GM12878 (cell line): ENCODE data around the gene KLF18. TPM values are rescaled to one million over a fixed set of nuclear protein-coding genes. Genes with fewer than 3 reads are reported as not detected.

Experiments used
- ATAC-seq: fragments of 200-7000 bp; cut with Tn5 transposase; 3 replicates; pipeline ENCODE4 v1.9.1; 2020; ENCODE audit warnings: mild to moderate bottlenecking, moderate library complexity
- BruUV-seq: library from RNA; stranded (reverse); fragments of 400-500 nt; replicated peaks from 2 replicates; lab custom pipeline; 2021; lab: Mats Ljungman, UMichigan
- CTCF ChIA-PET: fragments of 300-600 bp; sonication (Branson Sonifier 250); formaldehyde crosslinking; extraction: SDS; loops from one replicate; lab custom pipeline; 2021; ENCODE audit warnings: inconsistent platforms; lab: Yijun Ruan, JAX
- POLR2A ChIA-PET: fragments of 350-600 bp; formaldehyde crosslinking; extraction: SDS; loops from one replicate; lab custom pipeline; 2021; ENCODE audit warnings: inconsistent platforms; lab: Charles Lee
- RAD21 ChIA-PET: fragments of 300-600 bp; sonication (Branson Sonifier 250); formaldehyde crosslinking; loops from one replicate; lab custom pipeline; 2023; ENCODE audit warnings: antibody characterized with exemption; ENCODE audit not compliant: unreplicated experiment; lab: Charles Lee
- SMC1A ChIA-PET: fragments of 300-600 bp; sonication (Branson Sonifier 250); formaldehyde crosslinking; loops from one replicate; lab custom pipeline; 2023; ENCODE audit not compliant: unreplicated experiment, uncharacterized antibody; lab: Charles Lee
- DNase-seq: peaks from one replicate; pipeline ENCODE4 v3.0.0-alpha.2; 2011; ENCODE audit warnings: low read depth, low spot score
- FAIRE-seq: peaks from 3 replicates; lab custom pipeline; 2011; peaks lifted over from hg19 to GRCh38; lab: Jason Lieb, UNC
- H2AFZ ChIP-seq: 2 replicates; pipeline ENCODE4 v1.6.0; 2011; ENCODE audit warnings: low read depth, low read length, control low read depth; ENCODE audit not compliant: control insufficient read depth
- H3K27ac ChIP-seq: 2 replicates; pipeline ENCODE4 v1.5.1; 2011; ENCODE audit warnings: control low read depth; ENCODE audit not compliant: control insufficient read depth, insufficient read depth
- H3K27me3 ChIP-seq, 2 experiments: replicated peaks in 1 of 2; 2 replicates each; pipeline versions ENCODE4 v1.6.0 to v1.6.1; 2011; ENCODE audit warnings: low read length in 1 of 2; ENCODE audit not compliant: control insufficient read depth in 2 of 2, insufficient read depth in 2 of 2
- H3K36me3 ChIP-seq, 2 experiments: 2 replicates each; pipeline ENCODE4 v1.5.1; 2011; ENCODE audit warnings: low read length in 1 of 2; ENCODE audit not compliant: control insufficient read depth in 2 of 2, insufficient read depth in 2 of 2
- H3K4me1 ChIP-seq: 2 replicates; pipeline ENCODE4 v1.6.1; 2011; ENCODE audit warnings: mild to moderate bottlenecking, low read length, moderate library complexity, mixed read lengths; ENCODE audit not compliant: control insufficient read depth, insufficient read depth
- H3K4me2 ChIP-seq: 2 replicates; pipeline ENCODE4 v1.6.0; 2011; ENCODE audit warnings: control low read depth; ENCODE audit not compliant: control insufficient read depth, insufficient read depth
- H3K4me3 ChIP-seq: fragments of 200-600 bp; sonication (generic); 2 replicates; pipeline ENCODE4 v1.5.1; 2016
- H3K79me2 ChIP-seq: 2 replicates; pipeline ENCODE4 v1.6.0; 2011; ENCODE audit warnings: low read length; ENCODE audit not compliant: control insufficient read depth, insufficient read depth
- H3K9ac ChIP-seq: 2 replicates; pipeline ENCODE4 v1.8.0; 2011; ENCODE audit warnings: low read length, control low read depth, mixed read lengths; ENCODE audit not compliant: control insufficient read depth, insufficient read depth
- H3K9me3 ChIP-seq: replicated peaks from 3 replicates; pipeline ENCODE4 v1.5.1; 2011; ENCODE audit warnings: mild to moderate bottlenecking, low read length; ENCODE audit not compliant: control insufficient read depth, insufficient read depth
- H4K20me1 ChIP-seq: 2 replicates; pipeline ENCODE4 v1.6.0; 2011; ENCODE audit not compliant: control insufficient read depth, insufficient read depth
- ATF2 ChIP-seq: IDR thresholded peaks from 2 replicates; pipeline ENCODE4 v1.6.1; 2012; ENCODE audit warnings: low read length, inconsistent platforms
- EED ChIP-seq: sonication (generic); IDR thresholded peaks from 2 replicates; pipeline ENCODE4 v1.6.1; 2016; ENCODE audit warnings: antibody characterized with exemption, low read depth
- EP300 ChIP-seq, 2 experiments: fragments of 150-350 bp in 1 of 2; IDR thresholded peaks; 2 replicates each; pipeline ENCODE4 v1.6.1; 2011 to 2012; ENCODE audit warnings: low read depth in 2 of 2, low read length in 2 of 2, borderline replicate concordance in 1 of 2, improper control_type of control experiment in 1 of 2, inconsistent platforms in 1 of 2; ENCODE audit not compliant: control insufficient read depth in 1 of 2
- FOXM1 ChIP-seq: IDR thresholded peaks from 2 replicates; pipeline ENCODE4 v1.6.1; 2012; ENCODE audit warnings: low read depth, mild to moderate bottlenecking, inconsistent platforms, low read length, moderate library complexity
- MAX ChIP-seq: IDR thresholded peaks from 2 replicates; pipeline ENCODE4 v1.6.1; 2012; ENCODE audit warnings: low read depth, low read length, improper control_type of control experiment
- NR2C1 ChIP-seq: fragments of 450-650 bp; IDR thresholded peaks from 2 replicates; pipeline ENCODE4 v1.6.1; 2017; ENCODE audit warnings: antibody characterized with exemption, mild to moderate bottlenecking, moderate library complexity
- RBBP5 ChIP-seq: fragments of 200-600 bp; sonication (generic); conservative IDR thresholded peaks from 2 replicates; pipeline ENCODE4 v1.6.1; 2016
- RUNX3 ChIP-seq: IDR thresholded peaks from 2 replicates; pipeline ENCODE4 v1.6.1; 2012; ENCODE audit warnings: low read length, inconsistent platforms
- SMAD5 ChIP-seq: IDR thresholded peaks from 2 replicates; pipeline ENCODE4 v1.6.1; 2016; ENCODE audit warnings: antibody characterized with exemption, low read depth
- TAF1 ChIP-seq: IDR thresholded peaks from 2 replicates; pipeline ENCODE4 v1.6.1; 2011; ENCODE audit warnings: mild to moderate bottlenecking, low read depth, low read length, borderline replicate concordance
- ZBTB11 ChIP-seq: fragments of 450-650 bp; formaldehyde crosslinking; IDR thresholded peaks from 2 replicates; pipeline ENCODE4 v1.5.0; 2022; ENCODE audit warnings: mild to moderate bottlenecking, missing genetic modification characterization
- ZNF24 ChIP-seq: fragments of 450-650 bp; IDR thresholded peaks from 2 replicates; pipeline ENCODE4 v1.6.1; 2017; ENCODE audit warnings: antibody characterized with exemption, mild to moderate bottlenecking
- in situ Hi-C: fragments of 300-500 bp; cut with MboI; formaldehyde crosslinking; loops from 9 replicates; pipeline ENCODE4 v1.14.3; 2018; ENCODE audit warnings: mixed read lengths
- intact Hi-C: fragments of 100-400 bp; cut with micrococcal nuclease; formaldehyde crosslinking; loops from one replicate; pipeline ENCODE4 v1.14.2; 2022; ENCODE audit not compliant: unreplicated experiment
- polyA plus RNA-seq, 11 experiments: library from polyadenylated mRNA; depleted of rRNA in 4 of 11; unstranded in 6 of 11; stranded (reverse) in 5 of 11; fragments of >200 nt; fragmentation: Nextera tagmentation in 4 of 11; fragmentation: Illumina TruSeq in 1 of 11; extraction: Ambion mirVana in 4 of 11; extraction: Trizol in 1 of 11; gene quantifications; 1 replicate in 1 of 11; 2 replicates in 10 of 11; pipeline versions ENCODE4 v1.2.1 to v1.2.3, GENCODE V29; 2011 to 2016; ENCODE audit warnings: inconsistent platforms in 2 of 11, missing spikeins in 2 of 11, low read depth in 1 of 11
- total RNA-seq, 4 experiments: library from RNA; depleted of rRNA in 3 of 4; stranded (reverse); fragments of >200 nt in 3 of 4; fragmentation: Illumina TruSeq in 1 of 4; extraction: Trizol in 1 of 4; gene quantifications; 2 replicates each; pipeline versions ENCODE4 v1.2.1 to v1.2.3, GENCODE V29; 2013 to 2021

KLF18 gene
- total and polyA plus RNA-seq, 10 of the 15 experiments (the other 5 are each of a cell fraction or from before 2014, with no cell fraction given) = not detected

GRCh38 chr1:44161546-44161945, 20.1 kb upstream of the KLF18 start:
- no TSS peak for BruUV-seq
- Histone ChIP-seq H3K27me3 (no peaks in the 10 kb centered on the region), H3K79me2 (no peaks in the 10 kb centered on the region), H3K4me3 (no peak overlapping the region), H3K4me1 (no peaks in the 10 kb centered on the region), H3K9me3 (no peaks in the 10 kb centered on the region), H3K9ac (no peak overlapping the region), H3K36me3 (no peaks in the 10 kb centered on the region), H2AFZ (no peak overlapping the region), H4K20me1 (no peaks in the 10 kb centered on the region), H3K27ac (no peak overlapping the region), H3K4me2 (no peak overlapping the region)
- DNase-seq = no peak
- no peak for ATAC-seq
- in situ Hi-C loops (no loop called here), intact Hi-C loops (no loop called here)
- ChIA-PET SMC1A (interaction anchor here (1.6 kb wide), 1 partner anchor 10 kb away, joined by 6 read pairs; no protein-coding TSS in a partner anchor), CTCF (no interaction called here), RAD21 (no interaction called here), POLR2A (no interaction called here)
- no peak for FAIRE-seq
- TF ChIP-seq SMAD5 (no peak), FOXM1 (no peak)

GRCh38 chr1:44158871-44159270, 17.4 kb upstream of the KLF18 start:
- RAD21 ChIA-PET = no interaction called here
- BruUV-seq = no TSS peak
- no peaks in the 10 kb centered on the region for H3K4me1 ChIP-seq
- SMC1A ChIA-PET = no interaction called here
- in situ Hi-C loops (no loop called here), intact Hi-C loops (no loop called here)
- POLR2A ChIA-PET = no interaction called here
- FAIRE-seq = no peak
- H3K36me3 ChIP-seq = no peaks in the 10 kb centered on the region
- no peak overlapping the region for H3K27ac ChIP-seq
- H3K9ac ChIP-seq = no peak overlapping the region
- H3K9me3 ChIP-seq = no peaks in the 10 kb centered on the region
- no peaks in the 10 kb centered on the region for H4K20me1 ChIP-seq
- no peak for DNase-seq
- H3K4me3 ChIP-seq = no peak overlapping the region
- no peak overlapping the region for H2AFZ ChIP-seq
- H3K27me3 ChIP-seq = no peaks in the 10 kb centered on the region
- CTCF ChIA-PET = no interaction called here
- ATAC-seq = no peak
- no peak overlapping the region for H3K4me2 ChIP-seq
- no peaks in the 10 kb centered on the region for H3K79me2 ChIP-seq
- TF ChIP-seq RBBP5 (no peak), ZBTB11 (no peak), EED (no peak), ATF2 (no peak), EP300 (IDR thresholded peaks at IDR 0.05; ENCODE audit: borderline replicate concordance in 1 of 2, control insufficient read depth in 1 of 2, low read depth in 2 of 2, low read length in 2 of 2) (no peak), RUNX3 (no peak), MAX (no peak), NR2C1 (no peak), ZNF24 (no peak), TAF1 (no peak)
